ENCODE data around the gene POU2F2.

DNA sequence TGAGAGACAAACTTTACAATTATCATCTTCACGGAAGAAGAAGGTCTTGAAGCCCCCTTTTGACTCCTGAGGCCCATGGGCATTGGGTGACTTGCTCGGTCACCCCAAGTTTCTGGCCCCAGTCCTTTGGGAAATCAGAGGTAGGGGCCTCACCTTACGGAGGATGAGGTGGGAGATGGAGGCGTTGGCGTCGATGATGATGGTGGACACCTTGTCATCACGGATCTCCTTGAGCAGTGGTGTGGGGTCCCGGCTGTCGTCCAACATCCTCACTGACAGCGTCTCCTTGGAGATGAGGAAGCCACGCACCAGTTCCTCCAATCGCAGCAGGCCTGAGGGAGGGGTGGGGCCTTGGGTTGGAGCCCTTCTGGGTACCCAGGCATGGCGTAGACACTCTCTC, 73.0 kb downstream of the POU2F2 start:
- TF ChIP-seq EZH2phosphoT487 (IDR thresholded peaks at IDR 0.05; ENCODE audit: insufficient read depth, low read depth) (no peak), EZH2 (IDR thresholded peaks at IDR 0.05; ENCODE audit: insufficient read depth, poor library complexity, severe bottlenecking) (no peak)
